GM10847 (cell line): Measurements from ENCODE around the gene C15orf39.
A peak's percentile ranks its signal among the peaks of the same experiment; 100 is the strongest.

ENCODE experiments used
- POLR2A ChIP-seq: IDR thresholded peaks from 2 replicates; pipeline ENCODE4 v1.6.1; 2011; ENCODE audit not compliant: insufficient read length; ENCODE audit errors: extremely low read depth

Gene C15orf39

DNA sequence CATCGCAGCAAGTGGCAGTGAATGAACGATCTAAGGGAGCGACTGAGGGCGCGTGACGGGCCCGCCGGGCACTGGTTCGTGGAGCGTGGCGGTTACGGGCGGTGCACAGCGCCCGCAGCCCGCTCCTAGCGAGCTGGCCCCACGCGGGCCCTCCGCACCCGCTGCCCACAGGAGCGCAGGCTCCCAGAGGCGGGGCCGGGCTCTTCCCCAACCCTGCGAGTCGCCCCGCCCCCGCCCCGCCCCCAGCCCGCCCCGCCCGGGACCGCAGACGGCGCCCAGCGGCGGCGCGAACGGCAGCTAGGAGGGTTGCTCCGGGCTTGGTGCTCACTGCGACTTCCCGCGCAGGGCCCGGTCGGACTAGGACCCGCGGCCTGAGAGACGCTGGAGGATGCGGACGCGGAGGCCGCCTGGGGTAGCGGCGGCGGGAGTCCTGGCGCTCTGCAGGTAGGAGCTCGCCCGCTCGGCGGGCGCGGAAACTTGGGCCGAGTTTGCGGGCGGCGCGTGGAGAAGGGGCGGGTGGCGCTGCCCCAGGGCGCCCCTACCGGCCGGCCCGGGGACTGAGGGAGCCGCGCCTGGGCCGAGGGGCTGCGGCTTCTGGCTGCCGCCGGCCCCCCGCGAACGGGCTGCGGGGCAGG is at the start of gene C15orf39:
Gene C15orf39, plus strand, starts transcription at position 267 of the 635 bp plus-strand sequence. CDS start 4,167 bp downstream, outside the sequence.
- TF ChIP-seq POLR2A, result peak; percentile 91

- no peak for TF ChIP-seq POLR2A
Observed at GRCh38 chr15:75152382-75153079, 49.2 kb upstream of the C15orf39 start.

DNA sequence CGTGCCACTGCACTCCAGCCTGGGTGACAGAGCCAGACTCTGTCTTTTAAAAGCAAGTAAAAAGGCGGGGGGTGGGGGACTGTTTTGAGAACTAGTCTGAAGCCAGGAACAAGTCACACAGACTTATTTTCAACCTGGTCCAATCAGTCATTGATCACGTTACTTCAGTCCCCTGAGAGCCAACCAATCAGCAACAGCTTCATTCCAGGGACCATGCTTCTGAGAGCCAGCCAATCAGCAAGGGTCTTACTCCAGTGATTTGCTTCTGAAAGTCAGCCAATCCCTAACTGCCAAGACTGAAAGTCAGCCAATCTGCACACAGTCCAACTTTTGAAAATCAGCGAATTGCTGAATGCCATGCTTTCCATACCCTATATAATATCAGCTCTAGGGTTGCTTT is 48.6 kb upstream of the C15orf39 start:
- TF ChIP-seq POLR2A, result no peak

DNA sequence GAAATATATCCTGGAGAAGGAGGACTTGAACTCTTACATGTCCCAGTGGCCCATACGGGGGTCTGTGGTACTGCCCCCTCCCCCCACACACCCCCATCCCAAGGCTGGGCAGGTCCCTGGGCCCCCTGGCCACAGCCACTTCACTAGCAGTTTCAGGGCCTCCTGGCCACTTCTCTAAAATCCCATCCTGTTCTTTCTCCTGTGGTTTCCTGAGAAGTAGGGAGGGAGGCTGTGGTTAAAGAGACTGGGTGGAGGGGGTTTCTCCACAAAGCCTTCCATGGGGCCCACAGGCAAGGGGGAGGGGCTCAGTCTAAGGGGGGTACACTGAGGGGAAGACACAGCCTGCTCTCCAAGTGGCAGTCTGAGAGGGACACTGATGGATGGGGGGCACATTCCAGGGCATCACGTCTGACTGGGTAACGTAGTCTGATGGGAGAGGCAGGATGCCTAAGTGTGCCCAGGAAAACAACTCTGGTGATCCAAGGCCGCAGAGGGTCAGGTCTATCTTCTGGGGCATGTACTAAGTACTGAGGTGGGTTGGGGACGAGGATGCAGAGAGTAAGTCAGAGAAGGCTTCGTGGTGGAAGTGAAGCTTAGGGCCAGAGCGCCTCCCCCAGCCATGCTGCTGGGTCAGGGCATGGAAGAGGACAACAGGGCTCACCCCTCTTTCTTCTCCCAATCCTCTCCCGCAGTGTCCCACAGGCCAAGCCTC is 48.0 kb upstream of the C15orf39 start:
- no peak for TF ChIP-seq POLR2A

- no peak for TF ChIP-seq POLR2A
Observed at GRCh38 chr15:75154461-75155062, 47.1 kb upstream of the C15orf39 start.

GRCh38 chr15:75156326-75157215 is 45.1 kb upstream of the C15orf39 start:
- TF ChIP-seq POLR2A, result no peak

- TF ChIP-seq POLR2A, result no peak
Observed at GRCh38 chr15:75158402-75158801, 43.3 kb upstream of the C15orf39 start.

DNA sequence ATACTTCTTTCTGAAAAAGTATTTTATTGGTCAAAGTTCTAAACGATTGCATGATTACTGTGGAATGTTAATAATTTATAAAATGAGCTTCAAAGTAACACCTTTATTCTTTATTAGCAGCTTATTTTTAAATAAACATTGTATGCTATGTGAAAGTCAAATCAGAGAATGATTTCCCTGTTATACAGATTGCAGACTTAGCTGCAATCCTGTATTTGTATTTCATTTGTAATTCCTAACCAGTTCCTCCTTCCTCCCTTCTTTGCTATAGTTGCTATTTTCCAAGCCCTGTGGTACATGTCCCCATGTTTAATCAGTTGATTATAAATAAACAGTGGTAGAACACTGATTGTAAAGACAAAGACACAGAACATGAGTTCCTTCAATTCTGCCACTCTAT is 42.4 kb upstream of the C15orf39 start:
- TF ChIP-seq POLR2A, result no peak

DNA sequence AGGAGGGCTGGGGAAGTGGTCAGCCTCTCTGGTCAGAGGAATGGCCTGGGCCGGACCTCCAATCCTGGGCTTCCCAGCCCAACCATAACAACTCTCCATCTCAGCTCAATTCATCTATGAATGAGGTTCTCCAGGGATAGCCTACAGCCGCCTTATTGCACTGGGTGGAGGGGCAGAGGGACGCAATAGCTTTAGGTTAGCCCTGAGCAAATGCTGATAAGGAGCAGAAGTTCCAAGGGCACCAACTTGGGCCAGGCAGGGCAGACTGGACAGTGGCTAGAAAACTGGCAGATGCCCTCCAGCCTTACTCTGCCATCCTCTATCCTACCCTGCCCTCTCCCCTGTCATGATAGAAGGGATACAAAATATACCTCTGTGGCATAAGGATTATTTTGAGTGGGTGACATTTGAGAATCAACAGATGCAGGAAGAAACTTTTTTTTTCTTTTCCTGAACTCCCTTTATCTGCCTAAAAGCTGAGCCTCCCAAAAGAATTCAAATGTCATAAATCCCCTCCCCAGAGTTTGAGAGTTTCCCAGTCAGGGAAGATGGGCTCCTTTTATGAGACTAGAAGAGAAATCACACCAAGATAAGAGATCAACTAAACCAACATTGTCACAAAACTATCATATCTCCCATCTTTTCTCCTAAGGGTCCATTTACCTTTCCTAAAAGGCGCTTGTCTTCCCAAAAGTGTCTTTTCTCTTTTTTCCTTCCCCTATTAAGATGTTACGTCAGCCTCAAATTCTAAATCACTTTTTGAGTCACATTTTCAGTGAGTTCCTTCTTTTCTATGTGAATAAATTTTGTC is 40.4 kb upstream of the C15orf39 start:
- no peak for TF ChIP-seq POLR2A

- no peak for TF ChIP-seq POLR2A
Observed at GRCh38 chr15:75161917-75162414, 39.7 kb upstream of the C15orf39 start.

DNA sequence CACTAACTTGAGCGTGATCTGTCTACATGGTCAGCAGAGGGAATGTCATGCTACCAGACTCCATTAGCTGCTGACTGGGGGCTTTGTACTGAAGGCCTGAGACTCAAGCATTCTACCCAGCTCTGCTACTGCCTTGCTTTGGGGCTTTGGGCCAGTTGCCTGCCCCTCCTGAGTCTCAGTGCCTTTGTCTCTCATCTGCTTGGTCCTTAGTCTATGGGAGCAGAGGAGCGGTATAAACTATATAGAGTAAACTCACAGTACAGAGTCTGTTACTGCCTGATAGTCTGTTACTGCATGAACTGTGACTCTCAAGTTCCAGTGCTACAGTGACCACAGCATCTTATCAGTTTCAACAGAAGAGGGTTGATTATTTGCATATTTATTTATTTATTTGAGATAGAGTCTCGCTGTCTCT is 38.5 kb upstream of the C15orf39 start:
- TF ChIP-seq POLR2A, result no peak

GRCh38 chr15:75164625-75165350 is 36.9 kb upstream of the C15orf39 start:
- no peak for TF ChIP-seq POLR2A
